OCI-LY7 (cell line): Measurements from ENCODE around the gene ADGRD1. TPM values are rescaled to one million over a fixed set of nuclear protein-coding genes. Genes with fewer than 3 reads are reported as not detected.
"Not testable (repeated sequence)": the region's sequence is repeated elsewhere in the genome, so short reads cannot be mapped to it uniquely, and the experiment has no call there.

Source experiments
- Bru-seq: library from RNA; stranded (reverse); fragments of 400-500 nt; gene quantifications from one replicate; lab custom pipeline; 2021; lab: Mats Ljungman, UMichigan
- BruChase-seq, 2 experiments: library from RNA; stranded (reverse); fragments of 400-500 nt; gene quantifications; one replicate each; lab custom pipeline; 2021; lab: Mats Ljungman, UMichigan
- BruUV-seq: library from RNA; stranded (reverse); fragments of 400-500 nt; replicated peaks from 2 replicates; lab custom pipeline; 2021; lab: Mats Ljungman, UMichigan
- CTCF ChIA-PET: fragments of 300-600 bp; sonication (Branson Sonifier 250); formaldehyde crosslinking; loops from one replicate; lab custom pipeline; 2022; ENCODE audit warnings: antibody characterized with exemption; ENCODE audit not compliant: unreplicated experiment; lab: Charles Lee
- POLR2A ChIA-PET: fragments of 300-600 bp; sonication (Branson Sonifier 250); formaldehyde crosslinking; loops from one replicate; lab custom pipeline; 2022; ENCODE audit warnings: antibody characterized with exemption; lab: Charles Lee
- DNase-seq: peaks from one replicate; pipeline ENCODE4 v3.0.0-alpha.2; 2015; ENCODE audit warnings: low spot score
- H2AFZ ChIP-seq: fragments of 200-600 bp; sonication (generic), shearing (Covaris generic); 2 replicates; pipeline ENCODE4 v1.6.1; 2014; ENCODE audit warnings: mild to moderate bottlenecking, antibody characterized with exemption, low read length, moderate library complexity
- H3K27ac ChIP-seq: fragments of 200-600 bp; sonication (generic); 2 replicates; pipeline ENCODE4 v1.5.1; 2014; ENCODE audit warnings: mixed run types, low read depth, mild to moderate bottlenecking, moderate library complexity, low read length, inconsistent platforms; ENCODE audit not compliant: poor library complexity, severe bottlenecking
- H3K36me3 ChIP-seq: fragments of 200-600 bp; sonication (generic); 2 replicates; pipeline ENCODE4 v1.6.1; 2014; ENCODE audit warnings: mild to moderate bottlenecking, antibody characterized with exemption, low read length, moderate library complexity, mixed read lengths; ENCODE audit not compliant: insufficient read depth
- H3K4me1 ChIP-seq: fragments of 200-600 bp; sonication (generic); 2 replicates; pipeline ENCODE4 v1.5.1; 2014; ENCODE audit warnings: mild to moderate bottlenecking, low read length; ENCODE audit not compliant: insufficient read depth, poor library complexity, severe bottlenecking
- H3K4me2 ChIP-seq: fragments of 200-600 bp; sonication (generic); 2 replicates; pipeline ENCODE4 v1.6.1; 2014; ENCODE audit warnings: mild to moderate bottlenecking, low read length
- H3K4me3 ChIP-seq: fragments of 200-600 bp; sonication (generic); 2 replicates; pipeline ENCODE4 v1.5.1; 2014; ENCODE audit warnings: mild to moderate bottlenecking, low read depth, low read length; ENCODE audit not compliant: poor library complexity, severe bottlenecking
- H3K79me2 ChIP-seq: fragments of 200-600 bp; sonication (generic); 2 replicates; pipeline ENCODE4 v1.6.1; 2016; ENCODE audit warnings: low read depth, mild to moderate bottlenecking, low read length, moderate library complexity, mixed read lengths; ENCODE audit not compliant: insufficient read depth
- H3K9me2 ChIP-seq: fragments of 200-600 bp; sonication (generic); 2 replicates; pipeline ENCODE4 v1.6.1; 2016; ENCODE audit warnings: mild to moderate bottlenecking, low read length, mixed read lengths; ENCODE audit not compliant: insufficient read depth
- H3K9me3 ChIP-seq: fragments of 200-600 bp; sonication (generic); 2 replicates; pipeline ENCODE4 v1.6.1; 2014; ENCODE audit warnings: mild to moderate bottlenecking, mixed run types, low read length, mixed read lengths
- H4K20me1 ChIP-seq: fragments of 200-600 bp; sonication (generic); 2 replicates; pipeline ENCODE4 v1.6.1; 2014; ENCODE audit warnings: mild to moderate bottlenecking, antibody characterized with exemption, low read length, moderate library complexity, mixed read lengths; ENCODE audit not compliant: insufficient read depth
- CTCF ChIP-seq: fragments of 200-600 bp; sonication (generic); conservative IDR thresholded peaks from 2 replicates; pipeline ENCODE4 v1.5.1; 2014; ENCODE audit warnings: mild to moderate bottlenecking, antibody characterized with exemption, low read length, moderate library complexity, mixed read lengths
- EZH2phosphoT487 ChIP-seq: fragments of 200-600 bp; sonication (generic); IDR thresholded peaks from 2 replicates; pipeline ENCODE4 v1.6.1; 2018; ENCODE audit warnings: low read depth, borderline replicate concordance, mild to moderate bottlenecking, mixed run types, antibody characterized with exemption, low read length, moderate library complexity, mixed read lengths
- intact Hi-C: fragments of 100-400 bp; cut with micrococcal nuclease; formaldehyde crosslinking; loops from one replicate; pipeline ENCODE4 v1.10.0; 2022; ENCODE audit not compliant: unreplicated experiment
- long read RNA-seq: library from polyadenylated mRNA; stranded (forward); transcript quantifications from one replicate; pipeline ENCODE4 v2.0.0, GENCODE V29; 2022
- total RNA-seq, 2 experiments: library from RNA; depleted of rRNA in 1 of 2; stranded (reverse); fragments of >200 nt in 1 of 2; shearing (Covaris generic) in 1 of 2; gene quantifications; 2 replicates each; pipeline ENCODE4 v1.2.3, GENCODE V29; 2014 to 2022

Gene ADGRD1
- total RNA-seq (2014; rRNA removed; shearing (Covaris generic)) (0.95 and 1.0 TPM in 2 replicates), total RNA-seq (2022) (1.4 and 1.7 TPM in 2 replicates), Bru-seq, nascent RNA (percentile 30 among the genes with signal in this experiment), BruChase-seq, experiment 1, labeled RNA remaining after a 6-hour chase (percentile 27 among the genes with signal in this experiment), BruChase-seq, experiment 2, labeled RNA remaining after a 2-hour chase (percentile 29 among the genes with signal in this experiment)
- long read RNA-seq, partial matches to known transcripts, result 1 of 4 reads
- long read RNA-seq, other reads (novel, unspliced or antisense), result 3 of 4 reads

- Histone ChIP-seq H2AFZ (0 out of 2 replicates have a peak within 1 kb of the TSS, but pooled peaks have one; percentile 22), H4K20me1 (no peaks in the 10 kb centered on the region), H3K4me3 (no peak within 1 kb of the TSS), H3K9me3 (no peaks in the 10 kb centered on the region), H3K9me2 (no peaks in the 10 kb centered on the region), H3K36me3 (no peaks in the 10 kb centered on the region), H3K27ac (no peak within 1 kb of the TSS), H3K79me2 (no peaks in the 10 kb centered on the region), H3K4me1 (peaks cover 14% of the 10 kb centered on the region), H3K4me2 (peak within 1 kb of the TSS; percentile 15; the same call in 1 of the 2 replicates)
- no peak for TF ChIP-seq EZH2phosphoT487
- no peak for TF ChIP-seq CTCF
- ChIA-PET CTCF (no interaction called here), POLR2A (interaction anchor here (0.9 to 1.5 kb wide), 3 partner anchors 16 to 26 kb away, joined by 3 to 6 read pairs (median 3); no protein-coding TSS in a partner anchor)
- BruUV-seq, result no TSS peak
- no peak for DNase-seq
- intact Hi-C loops, result no loop called here
Measured at GRCh38 chr12:130953771-130954543, at the start of gene ADGRD1. ADGRD1 (plus strand) TSS chr12:130953907; CDS start chr12:130954466, 559 bp downstream.

- Histone ChIP-seq H3K9me3 (peaks cover 8% of the 10 kb centered on the region; the same call in 1 of the 2 replicates), H3K4me3 (no peak overlapping the region), H3K36me3 (no peaks in the 10 kb centered on the region), H3K4me1 (no peaks in the 10 kb centered on the region), H4K20me1 (no peaks in the 10 kb centered on the region), H3K4me2 (no peak overlapping the region), H3K27ac (no peak overlapping the region), H3K9me2 (no peaks in the 10 kb centered on the region), H2AFZ (no peak overlapping the region), H3K79me2 (no peaks in the 10 kb centered on the region)
- ChIA-PET POLR2A (no interaction called here), CTCF (no interaction called here)
- TF ChIP-seq EZH2phosphoT487, result no peak
- TF ChIP-seq CTCF, result no peak
- no TSS peak for BruUV-seq
- no peak for DNase-seq
- intact Hi-C loops, result no loop called here
Measured at GRCh38 chr12:130904064-130904463, 49.6 kb upstream of the ADGRD1 start.

GRCh38 chr12:130904936-130905455, 48.7 kb upstream of the ADGRD1 start:
- CTCF ChIA-PET, H3K27ac ChIP-seq, BruUV-seq, H3K4me3 ChIP-seq, H3K4me1 ChIP-seq, H3K4me2 ChIP-seq, H2AFZ ChIP-seq, H3K36me3 ChIP-seq, intact Hi-C loops, POLR2A ChIA-PET, H3K79me2 ChIP-seq, H3K9me2 ChIP-seq, DNase-seq, H3K9me3 ChIP-seq, H4K20me1 ChIP-seq: not testable (repeated sequence)
